Liver (tissue), 9 donors: ENCODE measurements around the gene TENT5C. TPM values are rescaled to one million over a fixed set of nuclear protein-coding genes. Genes with fewer than 3 reads are reported as not detected.

ENCODE experiments used
- DNase-seq: peaks from one replicate; pipeline ENCODE4 v3.0.0-alpha.2; 2017; ENCODE audit warnings: low spot score
- H3K27ac ChIP-seq, 2 donors: one replicate each; pipeline ENCODE4 v1.7.0; 2013; ENCODE audit warnings: inconsistent platforms in 2 of 2, low read length in 2 of 2, control low read depth in 1 of 2, low read depth in 1 of 2, mild to moderate bottlenecking in 1 of 2
- H3K27me3 ChIP-seq, 4 donors: one replicate each; pipeline versions ENCODE4 v1.6.1 to v1.7.0; 2013; ENCODE audit warnings: low read length in 3 of 4, inconsistent platforms in 1 of 4, mild to moderate bottlenecking in 1 of 4, moderate library complexity in 1 of 4; ENCODE audit not compliant: control insufficient read depth in 4 of 4, insufficient read depth in 4 of 4
- H3K36me3 ChIP-seq, 4 donors: one replicate each; pipeline versions ENCODE4 v1.6.1 to v1.7.0; 2013; ENCODE audit warnings: low read length in 3 of 4, mild to moderate bottlenecking in 3 of 4, low read depth in 1 of 4, moderate library complexity in 1 of 4; ENCODE audit not compliant: control insufficient read depth in 4 of 4, insufficient read depth in 3 of 4
- H3K4me1 ChIP-seq, 4 donors: one replicate each; pipeline versions ENCODE4 v1.6.1 to v1.7.0; 2013; ENCODE audit warnings: low read length in 3 of 4, mild to moderate bottlenecking in 3 of 4, moderate library complexity in 1 of 4; ENCODE audit not compliant: control insufficient read depth in 4 of 4, insufficient read depth in 4 of 4
- H3K4me3 ChIP-seq, 3 donors: one replicate each; pipeline versions ENCODE4 v1.6.1 to v1.7.0; 2013; ENCODE audit warnings: low read length in 3 of 3, control low read depth in 1 of 3, low read depth in 1 of 3, mild to moderate bottlenecking in 1 of 3
- H3K9ac ChIP-seq, 2 donors: one replicate each; pipeline ENCODE4 v1.7.0; 2013; ENCODE audit warnings: low read length in 2 of 2, mild to moderate bottlenecking in 2 of 2, moderate library complexity in 2 of 2, control low read depth in 1 of 2, low read depth in 1 of 2
- H3K9me3 ChIP-seq, 4 donors: one replicate each; pipeline versions ENCODE4 v1.6.1 to v1.7.0; 2013; ENCODE audit warnings: low read length in 3 of 4; ENCODE audit not compliant: control insufficient read depth in 4 of 4
- EGR1 ChIP-seq, 2 donors: IDR thresholded peaks; 2 replicates each; pipeline ENCODE4 v1.6.1; 2016 to 2018; ENCODE audit warnings: antibody characterized with exemption in 2 of 2, low read depth in 2 of 2
- FOXA1 ChIP-seq: IDR thresholded peaks from 2 replicates; pipeline ENCODE4 v1.6.1; 2016; ENCODE audit warnings: antibody characterized with exemption
- FOXA2 ChIP-seq: IDR thresholded peaks from 2 replicates; pipeline ENCODE4 v1.6.1; 2016; ENCODE audit warnings: antibody characterized with exemption
- GABPA ChIP-seq, 2 donors: IDR thresholded peaks in 1 of 2; conservative IDR thresholded peaks in 1 of 2; 2 replicates each; pipeline ENCODE4 v1.6.1; 2016; ENCODE audit warnings: antibody characterized with exemption in 2 of 2, mild to moderate bottlenecking in 1 of 2, moderate library complexity in 1 of 2
- HNF4A ChIP-seq, 2 donors: conservative IDR thresholded peaks; 2 replicates each; pipeline ENCODE4 v1.6.1; 2016; ENCODE audit warnings: antibody characterized with exemption in 2 of 2, mild to moderate bottlenecking in 2 of 2
- JUND ChIP-seq, 2 donors: IDR thresholded peaks; 2 replicates each; pipeline ENCODE4 v1.6.1; 2016; ENCODE audit warnings: antibody characterized with exemption in 2 of 2
- RXRA ChIP-seq, 2 donors: IDR thresholded peaks; 2 replicates each; pipeline ENCODE4 v1.6.1; 2017 to 2018; ENCODE audit warnings: antibody characterized with exemption in 2 of 2, mild to moderate bottlenecking in 1 of 2
- SP1 ChIP-seq: IDR thresholded peaks from 2 replicates; pipeline ENCODE4 v1.6.1; 2018; ENCODE audit warnings: antibody characterized with exemption, mild to moderate bottlenecking
- TAF1 ChIP-seq: conservative IDR thresholded peaks from 2 replicates; pipeline ENCODE4 v1.6.1; 2016; ENCODE audit warnings: antibody characterized with exemption, mild to moderate bottlenecking
- WGBS: extraction: QIAGEN DNeasy Blood & Tissue Kit; methylation state at CpG from one replicate; pipeline ENCODE4 v1.1.7; 2013; 5-methylcytosine and 5-hydroxymethylcytosine counted together
- polyA plus RNA-seq, 2 donors: library from polyadenylated mRNA; stranded (reverse) in 1 of 2; unstranded in 1 of 2; fragments of 200-250 nt in 1 of 2; fragments of >200 nt in 1 of 2; fragmentation: Nextera tagmentation in 1 of 2; extraction: Ambion mirVana in 1 of 2; gene quantifications; one replicate each; pipeline versions ENCODE4 v1.2.1 to v1.2.3, GENCODE V29; 2013 to 2015
- total RNA-seq, 2 donors: library from RNA; depleted of rRNA; stranded (reverse); fragments of >200 nt; gene quantifications; one replicate each; pipeline ENCODE4 v1.2.3, GENCODE V29; 2014
- TF ChIP-seq, protein P1 (sequence below): fragments of 150-350 bp; IDR thresholded peaks from 2 replicates; pipeline ENCODE4 v1.5.1; 2017; ENCODE audit warnings: improper control_type of control experiment, low read depth, low read length; ENCODE audit not compliant: missing input control
- TF ChIP-seq, protein P2 (sequence below): IDR thresholded peaks from 2 replicates; pipeline ENCODE4 v1.6.1; 2016; ENCODE audit warnings: antibody characterized with exemption
- TF ChIP-seq, protein P3 (sequence below): IDR thresholded peaks from 2 replicates; pipeline ENCODE4 v1.6.1; 2016; ENCODE audit warnings: antibody characterized with exemption
- TF ChIP-seq, protein P4 (sequence below): IDR thresholded peaks from 2 replicates; pipeline ENCODE4 v1.6.1; 2016; ENCODE audit warnings: antibody characterized with exemption
- donor health status: healthy.
- donor health status: healthy.
- donor health status: healthy.
- donor health status: healthy.
- donor health status: healthy.

The TENT5C gene
- total and polyA plus RNA-seq, 4 donors: 1.1 to 200 (median 4.8) TPM

DNA sequence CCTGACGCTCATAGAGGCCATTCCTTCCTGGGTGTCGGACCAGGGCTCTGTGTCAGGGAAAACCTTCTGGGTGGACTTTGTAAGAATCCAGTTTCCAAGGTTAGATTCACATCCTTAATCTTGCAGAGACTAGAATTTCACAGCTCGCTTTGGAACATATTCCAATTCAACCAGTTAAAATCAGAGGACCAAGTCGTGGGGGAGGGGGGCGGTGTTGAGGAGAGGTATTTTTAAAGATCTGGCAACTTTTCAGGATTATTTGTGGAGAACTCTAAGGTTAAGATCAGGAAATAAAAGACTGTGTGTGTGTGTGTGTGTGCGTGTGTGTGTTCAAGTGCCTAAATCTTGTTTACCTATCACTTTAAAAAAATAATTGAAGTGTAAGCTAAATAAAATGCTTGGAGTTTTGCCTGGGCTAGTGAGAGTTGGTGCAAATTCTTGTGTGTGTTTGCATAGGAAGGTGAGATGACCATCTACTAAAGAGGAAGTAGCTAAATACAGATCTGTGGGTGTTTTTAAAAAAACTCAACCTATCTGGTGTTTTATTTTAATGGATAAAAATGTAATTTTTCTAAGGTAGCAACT lies 21.8 kb downstream of the TENT5C start:
- Histone ChIP-seq H3K9me3 (no peaks in the 10 kb centered on the region), H3K9ac (no peak overlapping the region), H3K36me3 (peaks cover 0 to 11% (median 10%) of the 10 kb centered on the region in 4 donors), H3K4me1 (peaks cover 11 to 33% (median 26%) of the 10 kb centered on the region in 4 donors), H3K4me3 (no peak overlapping the region), H3K27ac (no peak overlapping the region), H3K27me3 (no peaks in the 10 kb centered on the region)
- WGBS: 84% methylated on average over 6 of the region's 6 CpGs
- TF ChIP-seq, protein P1, sequence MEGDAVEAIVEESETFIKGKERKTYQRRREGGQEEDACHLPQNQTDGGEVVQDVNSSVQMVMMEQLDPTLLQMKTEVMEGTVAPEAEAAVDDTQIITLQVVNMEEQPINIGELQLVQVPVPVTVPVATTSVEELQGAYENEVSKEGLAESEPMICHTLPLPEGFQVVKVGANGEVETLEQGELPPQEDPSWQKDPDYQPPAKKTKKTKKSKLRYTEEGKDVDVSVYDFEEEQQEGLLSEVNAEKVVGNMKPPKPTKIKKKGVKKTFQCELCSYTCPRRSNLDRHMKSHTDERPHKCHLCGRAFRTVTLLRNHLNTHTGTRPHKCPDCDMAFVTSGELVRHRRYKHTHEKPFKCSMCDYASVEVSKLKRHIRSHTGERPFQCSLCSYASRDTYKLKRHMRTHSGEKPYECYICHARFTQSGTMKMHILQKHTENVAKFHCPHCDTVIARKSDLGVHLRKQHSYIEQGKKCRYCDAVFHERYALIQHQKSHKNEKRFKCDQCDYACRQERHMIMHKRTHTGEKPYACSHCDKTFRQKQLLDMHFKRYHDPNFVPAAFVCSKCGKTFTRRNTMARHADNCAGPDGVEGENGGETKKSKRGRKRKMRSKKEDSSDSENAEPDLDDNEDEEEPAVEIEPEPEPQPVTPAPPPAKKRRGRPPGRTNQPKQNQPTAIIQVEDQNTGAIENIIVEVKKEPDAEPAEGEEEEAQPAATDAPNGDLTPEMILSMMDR: no peak
- no peak for TF ChIP-seq HNF4A (conservative IDR thresholded peaks at IDR 0.05)
- TF ChIP-seq, protein P2, sequence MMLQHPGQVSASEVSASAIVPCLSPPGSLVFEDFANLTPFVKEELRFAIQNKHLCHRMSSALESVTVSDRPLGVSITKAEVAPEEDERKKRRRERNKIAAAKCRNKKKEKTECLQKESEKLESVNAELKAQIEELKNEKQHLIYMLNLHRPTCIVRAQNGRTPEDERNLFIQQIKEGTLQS: no peak
- TF ChIP-seq GABPA (IDR thresholded peaks at IDR 0.05 in 1 of 2, conservative IDR thresholded peaks at IDR 0.05 in 1 of 2): no peak
- no peak for TF ChIP-seq RXRA (IDR thresholded peaks at IDR 0.05)
- no peak for TF ChIP-seq EGR1 (IDR thresholded peaks at IDR 0.05; ENCODE audit: low read depth in 2 of 2)
- TF ChIP-seq, protein P3, sequence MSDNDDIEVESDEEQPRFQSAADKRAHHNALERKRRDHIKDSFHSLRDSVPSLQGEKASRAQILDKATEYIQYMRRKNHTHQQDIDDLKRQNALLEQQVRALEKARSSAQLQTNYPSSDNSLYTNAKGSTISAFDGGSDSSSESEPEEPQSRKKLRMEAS: no peak
- TF ChIP-seq FOXA2: no peak
- no peak for TF ChIP-seq JUND (IDR thresholded peaks at IDR 0.05)
- TF ChIP-seq SP1: no peak
- TF ChIP-seq, protein P4, sequence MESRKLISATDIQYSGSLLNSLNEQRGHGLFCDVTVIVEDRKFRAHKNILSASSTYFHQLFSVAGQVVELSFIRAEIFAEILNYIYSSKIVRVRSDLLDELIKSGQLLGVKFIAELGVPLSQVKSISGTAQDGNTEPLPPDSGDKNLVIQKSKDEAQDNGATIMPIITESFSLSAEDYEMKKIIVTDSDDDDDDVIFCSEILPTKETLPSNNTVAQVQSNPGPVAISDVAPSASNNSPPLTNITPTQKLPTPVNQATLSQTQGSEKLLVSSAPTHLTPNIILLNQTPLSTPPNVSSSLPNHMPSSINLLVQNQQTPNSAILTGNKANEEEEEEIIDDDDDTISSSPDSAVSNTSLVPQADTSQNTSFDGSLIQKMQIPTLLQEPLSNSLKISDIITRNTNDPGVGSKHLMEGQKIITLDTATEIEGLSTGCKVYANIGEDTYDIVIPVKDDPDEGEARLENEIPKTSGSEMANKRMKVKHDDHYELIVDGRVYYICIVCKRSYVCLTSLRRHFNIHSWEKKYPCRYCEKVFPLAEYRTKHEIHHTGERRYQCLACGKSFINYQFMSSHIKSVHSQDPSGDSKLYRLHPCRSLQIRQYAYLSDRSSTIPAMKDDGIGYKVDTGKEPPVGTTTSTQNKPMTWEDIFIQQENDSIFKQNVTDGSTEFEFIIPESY: no peak
- no peak for TF ChIP-seq FOXA1
- no peak for TF ChIP-seq TAF1
- DNase-seq: no peak

DNA sequence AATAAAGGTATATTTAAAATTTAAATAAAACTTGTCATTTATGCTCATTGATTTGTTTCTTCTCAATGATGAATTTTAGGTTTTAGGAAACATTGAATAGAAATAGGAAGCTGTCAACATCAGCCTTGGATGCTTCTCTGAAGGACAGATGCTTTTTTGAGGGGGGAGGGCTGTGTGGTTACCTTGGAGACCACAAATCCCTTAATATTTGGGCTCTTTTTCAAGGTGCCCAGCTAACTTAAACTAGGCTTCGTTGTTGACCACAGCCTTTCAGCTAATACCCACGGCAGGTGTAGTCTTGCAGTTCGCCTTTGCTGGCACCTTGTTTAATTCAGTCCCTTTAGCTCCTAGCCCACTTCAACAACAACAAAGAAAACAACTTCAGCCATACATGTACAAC lies 22.5 kb downstream of the TENT5C start:
- Histone ChIP-seq H3K9me3 (no peaks in the 10 kb centered on the region), H3K9ac (no peak overlapping the region), H3K27ac (no peak overlapping the region), H3K27me3 (no peaks in the 10 kb centered on the region), H3K36me3 (peaks cover 0 to 8% (median 5%) of the 10 kb centered on the region in 4 donors), H3K4me3 (no peak overlapping the region), H3K4me1 (peaks cover 13 to 40% (median 33%) of the 10 kb centered on the region in 4 donors)
- 97% methylated on average over 3 of the region's 3 CpGs for WGBS
- no peak for DNase-seq
- TF ChIP-seq FOXA2: no peak
